Endodermal cell (in vitro differentiated cells): ENCODE measurements around the gene TRIM67. TPM values are rescaled to one million over a fixed set of nuclear protein-coding genes. Genes with fewer than 3 reads are reported as not detected.
"Not testable (repeated sequence)": the region's sequence is repeated elsewhere in the genome, so short reads cannot be mapped to it uniquely, and the experiment has no call there.

Experiments
- DNase-seq: peaks from one replicate; pipeline ENCODE4 v3.0.0-alpha.2; 2017
- H3K27ac ChIP-seq: 2 replicates; pipeline ENCODE4 v1.5.1; 2013; ENCODE audit warnings: mild to moderate bottlenecking, low read depth, low read length, moderate library complexity
- H3K27me3 ChIP-seq: 2 replicates; pipeline ENCODE4 v1.6.1; 2013; ENCODE audit warnings: mild to moderate bottlenecking, low read length, moderate library complexity; ENCODE audit not compliant: insufficient read depth, control insufficient read depth, poor library complexity, severe bottlenecking
- H3K36me3 ChIP-seq: 2 replicates; pipeline ENCODE4 v1.7.0; 2013; ENCODE audit warnings: mild to moderate bottlenecking, low read length, moderate library complexity; ENCODE audit not compliant: control insufficient read depth, insufficient read depth
- H3K4me1 ChIP-seq: one replicate; pipeline ENCODE4 v1.7.0; 2013; ENCODE audit warnings: low read length; ENCODE audit not compliant: control insufficient read depth, insufficient read depth
- H3K4me3 ChIP-seq: 2 replicates; pipeline ENCODE4 v1.5.1; 2013; ENCODE audit warnings: mild to moderate bottlenecking, low read length, moderate library complexity
- H3K9ac ChIP-seq: 2 replicates; pipeline ENCODE4 v1.6.1; 2013; ENCODE audit warnings: mild to moderate bottlenecking, low read length, moderate library complexity; ENCODE audit not compliant: poor library complexity, severe bottlenecking; ENCODE audit errors: extremely low read depth
- H3K9me3 ChIP-seq: 2 replicates; pipeline ENCODE4 v1.6.1; 2013; ENCODE audit warnings: mild to moderate bottlenecking, low read length, moderate library complexity; ENCODE audit not compliant: control insufficient read depth
- H3K27ac Mint-ChIP-seq: 2 replicates; pipeline ENCODE4 v1.8.0; 2020; ENCODE audit warnings: mixed read lengths
- H3K27me3 Mint-ChIP-seq: 2 replicates; pipeline ENCODE4 v1.8.0; 2021; ENCODE audit warnings: mild to moderate bottlenecking, mixed read lengths; ENCODE audit not compliant: insufficient read depth
- H3K36me3 Mint-ChIP-seq: 2 replicates; pipeline ENCODE4 v1.8.0; 2020; ENCODE audit warnings: low read depth, mixed read lengths
- H3K4me1 Mint-ChIP-seq: 2 replicates; pipeline ENCODE4 v1.8.0; 2020; ENCODE audit warnings: mixed read lengths
- H3K4me3 Mint-ChIP-seq: 2 replicates; pipeline ENCODE4 v1.8.0; 2020; ENCODE audit warnings: mild to moderate bottlenecking, moderate library complexity, mixed read lengths
- H3K9me3 Mint-ChIP-seq: 2 replicates; pipeline ENCODE4 v1.8.0; 2020; ENCODE audit warnings: mild to moderate bottlenecking, mixed read lengths
- CTCF ChIP-seq: fragments of 200-600 bp; sonication (generic); conservative IDR thresholded peaks from 2 replicates; pipeline ENCODE4 v1.5.0; 2021; ENCODE audit warnings: antibody characterized with exemption, mild to moderate bottlenecking
- WGBS, 2 experiments: methylation state at CpG; one replicate each; pipeline versions ENCODE4 v1.1.5 to v1.1.7; 2013; ENCODE audit warnings: missing lambda C conversion rate in 2 of 2, mixed read lengths in 1 of 2; ENCODE audit not compliant: insufficient coverage in 1 of 2, insufficient read length in 1 of 2; 5-methylcytosine and 5-hydroxymethylcytosine counted together
- total RNA-seq, 2 donors: library from RNA; stranded (reverse); fragmentation: NEBNext Ultra II Directional in 1 of 2; extraction: Animal tissue kit (Norgen Biotek cat#: 25700) in 1 of 2; gene quantifications; 2 replicates in 1 of 2; 3 replicates in 1 of 2; pipeline ENCODE4 v1.2.1, GENCODE V29; 2021

Gene TRIM67
- total RNA-seq, 2 donors from 2014 or later, result 0.04 TPM

GRCh38 chr1:231210126-231210525 lies 48.3 kb downstream of the TRIM67 start:
- peaks cover 74% of the 10 kb centered on the region for H3K27me3 Mint-ChIP-seq
- DNase-seq, result no peak
- no peak overlapping the region for H3K4me3 Mint-ChIP-seq
- no peak for TF ChIP-seq CTCF
- H3K4me1 Mint-ChIP-seq, result peaks cover 15% of the 10 kb centered on the region
- no peak overlapping the region for H3K4me3 ChIP-seq
- H3K4me1 ChIP-seq, result peaks cover under 1% of the 10 kb centered on the region
- H3K27ac Mint-ChIP-seq, result no peak overlapping the region
- 90 to 95% methylated on average over 3 to 6 of the region's 6 CpGs for WGBS, 2 experiments
- no peaks in the 10 kb centered on the region for H3K36me3 ChIP-seq
- H3K9ac ChIP-seq, result no peak overlapping the region
- H3K36me3 Mint-ChIP-seq, result peaks cover 2% of the 10 kb centered on the region
- H3K27ac ChIP-seq, result no peak overlapping the region
- no peaks in the 10 kb centered on the region for H3K9me3 Mint-ChIP-seq
- no peaks in the 10 kb centered on the region for H3K9me3 ChIP-seq
- H3K27me3 ChIP-seq, result no peaks in the 10 kb centered on the region

GRCh38 chr1:231211005-231211857 lies 49.4 kb downstream of the TRIM67 start:
- peaks cover 77% of the 10 kb centered on the region for H3K27me3 Mint-ChIP-seq
- Histone ChIP-seq H3K36me3 (no peaks in the 10 kb centered on the region), H3K4me1 (peaks cover 4% of the 10 kb centered on the region), H3K9me3 (no peaks in the 10 kb centered on the region), H3K9ac (peak overlapping the region; percentile 38), H3K4me3 (peak overlapping the region; percentile 62), H3K27ac (no peak overlapping the region), H3K27me3 (no peaks in the 10 kb centered on the region)
- peak; percentile 97 for TF ChIP-seq CTCF
- peak overlapping the region; percentile 39 for H3K4me3 Mint-ChIP-seq
- no peaks in the 10 kb centered on the region for H3K9me3 Mint-ChIP-seq
- 17 to 21% methylated on average over 17 to 28 of the region's 28 CpGs for WGBS, 2 experiments
- H3K27ac Mint-ChIP-seq, result peak overlapping the region; percentile 52
- peaks cover 2% of the 10 kb centered on the region for H3K36me3 Mint-ChIP-seq
- H3K4me1 Mint-ChIP-seq, result peaks cover 20% of the 10 kb centered on the region
- peak; percentile 99 for DNase-seq

- WGBS, 2 experiments, result 8 to 19% methylated on average over 3 to 5 of the region's 5 CpGs
- H3K27me3 ChIP-seq, H3K36me3 ChIP-seq, H3K27ac ChIP-seq, H3K9me3 Mint-ChIP-seq, H3K4me1 ChIP-seq, H3K36me3 Mint-ChIP-seq, H3K9me3 ChIP-seq, H3K9ac ChIP-seq, DNase-seq: not testable (repeated sequence)
- peaks cover 78% of the 10 kb centered on the region for H3K27me3 Mint-ChIP-seq
- peak overlapping the region; percentile 39 for H3K4me3 Mint-ChIP-seq
- H3K4me3 ChIP-seq, result peak overlapping the region; percentile 62
- peak overlapping the region; percentile 46 for H3K27ac Mint-ChIP-seq
- H3K4me1 Mint-ChIP-seq, result peaks cover 26% of the 10 kb centered on the region
Observed at GRCh38 chr1:231212301-231212700, 50.4 kb downstream of the TRIM67 start.
